ENCODE results near the gene APOL3. TPM values are rescaled to one million over a fixed set of nuclear protein-coding genes. Genes with fewer than 3 reads are reported as not detected.

Gene APOL3
- total and polyA plus RNA-seq, 10 of the 15 experiments (the other 5 are each of a cell fraction or from before 2014, with no cell fraction given) = 6.9 to 66.8 (median 48.5) TPM

DNA sequence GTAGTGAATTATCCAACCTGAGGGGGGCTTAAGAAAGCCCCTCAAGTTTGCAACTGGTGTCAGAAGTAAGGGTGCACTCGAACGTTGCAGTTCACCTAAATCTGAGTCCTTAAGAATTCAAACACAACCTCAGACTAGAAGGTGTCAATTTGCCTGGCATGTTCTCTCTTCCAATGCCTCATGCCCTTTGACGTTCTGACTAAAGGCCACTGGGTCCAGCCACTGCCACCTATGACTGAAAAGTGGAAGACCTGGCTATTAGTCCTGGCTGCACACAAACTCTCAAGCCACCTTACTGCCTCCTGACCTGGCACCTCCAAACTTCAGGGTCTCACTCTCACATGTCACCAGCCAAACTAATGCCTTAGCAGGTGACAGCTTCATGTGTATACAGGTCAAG lies 33.0 kb upstream of the APOL3 start (continued):
- TF ChIP-seq CBX3 (IDR thresholded peaks at IDR 0.05; ENCODE audit: borderline replicate concordance, low read depth) (no peak), JUND (IDR thresholded peaks at IDR 0.05; ENCODE audit: low read depth, low read length) (no peak), PAX5 (IDR thresholded peaks at IDR 0.05; ENCODE audit: borderline replicate concordance, low read depth, low read length) (no peak), CUX1 (IDR thresholded peaks at IDR 0.05; ENCODE audit: insufficient replicate concordance, low read depth, low read length) (no peak), RCOR1 (conservative IDR thresholded peaks at IDR 0.05; ENCODE audit: low read depth, low read length) (no peak), RB1 (IDR thresholded peaks at IDR 0.05; ENCODE audit: borderline replicate concordance) (no peak)

DNA sequence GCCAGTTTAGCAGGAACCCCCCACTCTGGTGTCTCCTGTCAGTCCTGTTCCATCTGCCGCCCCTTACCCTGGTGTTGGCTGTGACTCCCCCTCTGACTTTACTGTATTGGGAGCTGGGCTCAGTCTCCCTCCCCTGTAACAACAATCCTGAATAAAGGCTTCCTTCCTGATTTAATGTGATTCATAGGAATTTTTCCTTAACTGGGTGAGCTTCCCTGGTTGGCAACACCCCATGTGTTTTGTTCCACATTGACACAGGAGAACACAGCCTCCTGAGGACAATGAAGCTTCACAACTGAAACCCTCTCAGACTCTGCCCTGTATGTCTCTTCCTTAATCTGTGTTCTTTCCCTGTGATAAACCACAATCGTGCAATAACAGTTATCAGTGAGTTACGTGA lies 32.6 kb upstream of the APOL3 start:
- SMC1A ChIA-PET (ENCODE audit: uncharacterized antibody, unreplicated experiment) = interaction anchor here (6.4 kb wide), 1 partner anchor 45 kb away, joined by 36 read pairs; the partner anchor contains the start of gene APOL2
- CTCF ChIA-PET = interaction anchor here (0.7 to 6.7 kb wide), 8 partner anchors 16 to 293 kb away, joined by 3 to 94 read pairs (median 4); partner anchors contain the start of gene APOL2
- DNase-seq (ENCODE audit: low read depth, low spot score) (no peak), ATAC-seq (no peak), FAIRE-seq (no peak)
- no peak overlapping the region for H3K4me3 ChIP-seq
- no peaks in the 10 kb centered on the region for H3K9me3 ChIP-seq (replicated peaks; ENCODE audit: control insufficient read depth, insufficient read depth, low read length)
- intact Hi-C loops (cut with micrococcal nuclease; ENCODE audit: unreplicated experiment) = loop anchor here (10.0 kb wide), 1 partner anchor 292 kb away; the partner anchor contains the start of gene TXN2
- BruUV-seq (replicated peaks) = no TSS peak
- H3K4me2 ChIP-seq (ENCODE audit: control insufficient read depth, insufficient read depth) = no peak overlapping the region
- RAD21 ChIA-PET (ENCODE audit: unreplicated experiment) = interaction anchor here (1.2 kb wide), 1 partner anchor 82 kb away, joined by 3 read pairs; no protein-coding TSS in a partner anchor
- no peaks in the 10 kb centered on the region for H3K79me2 ChIP-seq (ENCODE audit: control insufficient read depth, insufficient read depth, low read length)
- H3K27me3 ChIP-seq (replicated peaks in 1 of 2; ENCODE audit: control insufficient read depth in 2 of 2, insufficient read depth in 2 of 2, low read length in 1 of 2) = no peaks in the 10 kb centered on the region; a peak in 1 of 4 replicates
- no peak overlapping the region for H3K27ac ChIP-seq (ENCODE audit: control insufficient read depth, insufficient read depth)
- POLR2A ChIA-PET = interaction anchor here (0.6 kb wide), 1 partner anchor 48 kb away, joined by 3 read pairs; no protein-coding TSS in a partner anchor
- no peaks in the 10 kb centered on the region for H4K20me1 ChIP-seq (ENCODE audit: control insufficient read depth, insufficient read depth)
- no peak overlapping the region for H2AFZ ChIP-seq (ENCODE audit: control insufficient read depth, low read depth, low read length)
- WGBS (ENCODE audit: insufficient coverage, insufficient replicate concordance, low lambda C conversion rate, missing lambda C conversion rate) = 19% methylated on average over 3 of the region's 3 CpGs
- no peak overlapping the region for H3K9ac ChIP-seq (ENCODE audit: control insufficient read depth, insufficient read depth, low read length)
- no peaks in the 10 kb centered on the region for H3K36me3 ChIP-seq (ENCODE audit: control insufficient read depth in 2 of 2, insufficient read depth in 2 of 2, low read length in 1 of 2)
- in situ Hi-C loops (cut with MboI) = loop anchor here (5.0 kb wide), 1 partner anchor 79 kb away; no protein-coding TSS in a partner anchor
- peaks cover 12% of the 10 kb centered on the region for H3K4me1 ChIP-seq (ENCODE audit: control insufficient read depth, insufficient read depth, low read length)
- TF ChIP-seq WRNIP1 (IDR thresholded peaks at IDR 0.05; ENCODE audit: borderline replicate concordance, low read depth, low read length) (no peak), RELB (IDR thresholded peaks at IDR 0.05; ENCODE audit: low read depth) (no peak)
